ENCODE results near the gene HOXA9. TPM values are rescaled to one million over a fixed set of nuclear protein-coding genes. Genes with fewer than 3 reads are reported as not detected.

HOXA9 gene
- under 1 TPM in 1 of 2 experiments, not detected in 1; 0.19 TPM for total RNA-seq

DNA sequence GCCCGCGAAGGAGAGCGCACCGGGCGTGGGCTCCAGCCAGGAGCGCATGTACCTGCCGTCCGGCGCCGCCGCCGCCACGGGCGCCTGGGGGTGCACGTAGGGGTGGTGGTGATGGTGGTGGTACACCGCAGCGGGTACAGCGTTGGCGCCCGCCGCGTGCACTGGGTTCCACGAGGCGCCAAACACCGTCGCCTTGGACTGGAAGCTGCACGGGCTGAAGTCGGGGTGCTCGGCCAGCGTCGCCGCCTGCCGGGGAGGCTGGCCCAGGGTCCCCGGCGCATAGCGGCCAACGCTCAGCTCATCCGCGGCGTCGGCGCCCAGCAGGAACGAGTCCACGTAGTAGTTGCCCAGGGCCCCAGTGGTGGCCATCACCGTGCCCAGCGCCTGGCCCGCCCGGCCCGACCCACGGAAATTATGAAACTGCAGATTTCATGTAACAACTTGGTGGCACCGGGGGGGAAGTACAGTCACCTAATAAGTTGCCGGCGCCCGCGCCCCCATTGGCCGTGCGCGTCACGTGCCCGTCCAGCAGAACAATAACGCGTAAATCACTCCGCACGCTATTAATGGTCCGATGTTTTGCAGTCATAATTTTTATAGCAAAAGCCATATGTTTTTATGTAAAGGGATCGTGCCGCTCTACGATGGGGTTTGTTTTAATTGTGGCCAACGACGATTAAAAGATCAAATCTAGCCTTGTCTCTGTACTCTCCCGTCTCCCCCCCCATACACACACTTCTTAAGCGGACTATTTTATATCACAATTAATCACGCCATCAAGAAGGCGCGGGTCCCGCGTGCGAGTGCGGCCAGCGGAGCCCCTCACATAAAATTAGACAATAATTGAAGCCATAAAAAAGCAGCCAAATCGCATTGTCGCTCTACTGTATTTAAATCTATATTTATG, at the start of gene HOXA9:
TSS of gene HOXA9 (minus strand) at position 449 of the 907 bp plus-strand sequence. CDS start at position 369, 80 bp downstream.
- H3K4me3 Mint-ChIP-seq = peak within 1 kb of the TSS; percentile 34
- H3K36me3 Mint-ChIP-seq = peaks cover 2% of the 10 kb centered on the region
- peaks cover 73% of the 10 kb centered on the region for H3K27me3 Mint-ChIP-seq
- ChIA-PET CTCF (interaction anchor here (0.7 to 6.5 kb wide), 4 partner anchors 14 to 478 kb away, joined by 3 to 72 read pairs (median 14); partner anchors contain the start of gene HOXA3), POLR2A (no interaction called here)
- H3K4me1 Mint-ChIP-seq (ENCODE audit: low read depth) = peaks cover 28% of the 10 kb centered on the region
- H3K27ac Mint-ChIP-seq = peak within 1 kb of the TSS; percentile 66
- H3K9me3 Mint-ChIP-seq = no peaks in the 10 kb centered on the region
- intact Hi-C loops (cut with micrococcal nuclease) = loop anchor here (2.0 to 5.0 kb wide), 2 partner anchors 15 to 77 kb away; partner anchors contain the start of gene EVX1
- DNase-seq = no peak

DNA sequence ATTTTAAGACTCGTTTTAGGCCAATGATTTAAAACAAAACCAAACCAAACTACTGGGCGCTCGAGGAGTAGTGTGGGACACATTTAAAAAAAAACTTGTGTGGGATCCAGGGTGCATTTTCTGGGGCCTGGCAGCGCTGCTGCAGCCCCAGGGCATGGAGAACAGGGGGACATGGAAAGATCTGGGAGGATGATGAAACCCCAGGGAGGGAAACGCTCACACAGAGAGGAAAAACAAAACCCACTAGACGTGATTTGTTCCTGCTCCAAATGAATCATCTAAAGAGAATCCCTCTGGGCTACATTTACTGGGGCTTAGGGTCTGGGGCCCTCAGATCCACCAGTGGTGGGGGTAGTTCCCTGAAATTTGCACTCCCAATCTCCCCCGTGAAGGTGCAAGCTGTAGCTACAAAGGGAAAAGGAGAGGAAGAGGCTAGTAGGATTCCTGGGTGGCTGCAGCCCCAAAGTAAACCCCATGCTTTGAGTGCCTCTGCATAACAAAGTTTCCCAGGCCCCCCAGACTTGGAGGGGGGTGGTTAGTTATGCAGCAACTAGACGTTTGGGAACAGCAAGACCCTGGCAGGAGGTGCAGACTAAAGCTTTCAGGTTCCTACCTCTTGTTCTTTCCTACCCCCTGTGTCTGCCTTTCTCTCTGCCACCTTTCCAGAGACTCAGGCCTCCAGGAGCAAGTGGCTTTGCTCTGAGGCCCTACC, 49.1 kb upstream of the HOXA9 start:
- H3K27ac Mint-ChIP-seq = no peak overlapping the region

DNA sequence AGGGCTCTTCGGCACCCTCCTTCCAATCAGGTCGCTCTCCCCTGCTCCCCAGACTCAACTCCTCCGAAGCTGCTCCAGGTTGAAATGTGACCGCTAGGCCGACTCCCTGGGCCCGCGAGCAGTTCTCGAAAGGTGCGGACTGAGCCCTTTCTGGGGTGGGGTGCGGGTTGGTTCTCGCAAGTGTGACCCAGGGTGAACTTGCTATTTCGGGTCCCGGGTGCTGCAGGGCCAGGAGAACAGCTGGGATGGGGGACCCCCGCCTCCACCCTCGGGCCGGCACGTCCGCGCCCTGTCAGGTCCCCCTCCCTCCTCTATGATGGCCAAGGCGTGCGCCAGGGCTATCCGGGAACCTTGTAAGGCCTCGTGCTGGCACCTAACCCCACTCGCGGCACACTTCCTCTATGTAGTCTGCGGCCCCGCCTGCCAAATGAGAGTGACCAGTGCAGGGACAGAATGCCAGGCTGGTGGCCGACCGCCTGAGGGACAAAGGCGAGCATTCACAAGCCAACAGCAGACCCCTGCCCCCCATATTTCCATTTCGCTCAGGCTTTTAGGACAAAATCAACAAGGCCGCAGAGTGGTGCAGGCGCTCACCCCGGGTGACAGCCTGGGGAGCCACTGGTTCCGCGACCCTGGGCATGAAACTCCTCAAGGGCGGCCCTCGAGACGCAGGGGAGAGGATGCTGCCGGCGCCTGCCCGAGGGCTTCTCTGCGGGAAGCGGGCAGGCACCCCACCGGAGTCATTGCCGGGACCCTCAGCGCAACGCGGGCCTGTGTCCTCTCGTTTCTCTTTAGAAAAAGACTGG, 48.3 kb upstream of the HOXA9 start:
- Mint-ChIP-seq H3K27me3 (peaks cover 75% of the 10 kb centered on the region), H3K36me3 (no peaks in the 10 kb centered on the region), H3K9me3 (no peaks in the 10 kb centered on the region), H3K4me3 (no peak overlapping the region), H3K27ac (no peak overlapping the region), H3K4me1 (ENCODE audit: low read depth) (peaks cover 13% of the 10 kb centered on the region)
- intact Hi-C loops (cut with micrococcal nuclease) = loop anchor here (5.0 kb wide), 1 partner anchor 719 kb away; no protein-coding TSS in a partner anchor
- no peak for DNase-seq
- ChIA-PET CTCF (interaction anchor here (0.7 to 1.3 kb wide), 2 partner anchors 9 to 14 kb away, joined by 3 read pairs; no protein-coding TSS in a partner anchor), POLR2A (no interaction called here)

More for the DNA sequence above, 49.1 kb upstream of the HOXA9 start:
- intact Hi-C loops (cut with micrococcal nuclease) = loop anchor here (5.0 kb wide), 1 partner anchor 718 kb away; no protein-coding TSS in a partner anchor
- Mint-ChIP-seq H3K27me3 (peaks cover 73% of the 10 kb centered on the region), H3K4me3 (no peak overlapping the region), H3K9me3 (no peaks in the 10 kb centered on the region), H3K4me1 (ENCODE audit: low read depth) (peaks cover 13% of the 10 kb centered on the region), H3K36me3 (no peaks in the 10 kb centered on the region)
- ChIA-PET CTCF (no interaction called here), POLR2A (no interaction called here)
- DNase-seq = no peak

DNA sequence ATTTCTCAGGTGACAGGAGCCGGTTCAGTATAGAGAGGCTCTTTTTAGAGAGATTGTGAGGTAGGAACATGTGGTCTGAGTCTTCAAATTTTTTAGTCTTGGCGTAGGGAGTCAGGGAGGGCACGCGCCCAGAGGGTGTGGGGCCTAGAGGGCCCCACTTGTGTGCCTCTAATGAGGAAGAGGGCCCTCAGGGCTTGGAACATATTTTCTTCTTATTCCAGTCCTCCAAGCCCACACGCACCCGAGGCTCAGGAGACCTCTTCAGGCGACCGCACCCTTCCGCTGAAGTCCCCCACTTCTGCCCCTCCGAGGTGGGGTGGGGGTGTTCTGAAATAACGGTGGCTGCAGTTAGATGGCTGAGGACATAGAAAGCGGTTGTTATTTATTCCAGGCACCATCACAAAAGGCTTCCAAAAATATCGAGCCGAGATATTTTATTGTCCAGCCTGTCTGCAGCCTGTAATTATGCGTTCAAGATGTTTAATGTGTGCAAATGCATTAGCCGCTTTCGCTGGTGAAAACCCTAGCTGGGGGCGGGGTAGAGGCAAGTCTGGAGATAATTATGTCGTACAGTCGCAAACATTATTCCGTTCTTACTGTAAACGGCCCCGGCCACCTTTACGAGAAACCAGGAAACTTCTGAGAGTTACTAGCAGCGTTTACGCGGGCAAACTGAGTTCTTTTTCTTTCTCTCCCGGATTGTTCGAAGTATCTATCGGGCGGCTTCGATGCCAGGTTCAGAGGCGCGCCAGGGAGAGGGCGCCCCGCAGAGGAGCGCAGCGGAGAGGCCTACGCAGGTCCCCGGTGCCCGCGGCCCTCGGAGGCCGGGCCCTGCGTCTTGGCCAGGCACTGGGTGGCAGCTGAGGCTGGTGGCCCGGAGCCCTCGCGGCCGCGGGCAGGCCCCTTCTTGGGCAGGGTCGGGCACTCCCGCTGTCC, 47.4 kb upstream of the HOXA9 start:
- peaks cover 80% of the 10 kb centered on the region for H3K27me3 Mint-ChIP-seq
- peaks cover 13% of the 10 kb centered on the region for H3K4me1 Mint-ChIP-seq (ENCODE audit: low read depth)
- H3K27ac Mint-ChIP-seq = no peak overlapping the region
- H3K9me3 Mint-ChIP-seq = no peaks in the 10 kb centered on the region
- POLR2A ChIA-PET = no interaction called here
- intact Hi-C loops (cut with micrococcal nuclease) = loop anchor here (5.0 kb wide), 1 partner anchor 720 kb away; no protein-coding TSS in a partner anchor
- no peaks in the 10 kb centered on the region for H3K36me3 Mint-ChIP-seq
- CTCF ChIA-PET = interaction anchor here (0.7 to 1.6 kb wide), 5 partner anchors 9 to 363 kb away, joined by 3 to 8 read pairs (median 3); no protein-coding TSS in a partner anchor
- H3K4me3 Mint-ChIP-seq = no peak overlapping the region
- DNase-seq = no peak

DNA sequence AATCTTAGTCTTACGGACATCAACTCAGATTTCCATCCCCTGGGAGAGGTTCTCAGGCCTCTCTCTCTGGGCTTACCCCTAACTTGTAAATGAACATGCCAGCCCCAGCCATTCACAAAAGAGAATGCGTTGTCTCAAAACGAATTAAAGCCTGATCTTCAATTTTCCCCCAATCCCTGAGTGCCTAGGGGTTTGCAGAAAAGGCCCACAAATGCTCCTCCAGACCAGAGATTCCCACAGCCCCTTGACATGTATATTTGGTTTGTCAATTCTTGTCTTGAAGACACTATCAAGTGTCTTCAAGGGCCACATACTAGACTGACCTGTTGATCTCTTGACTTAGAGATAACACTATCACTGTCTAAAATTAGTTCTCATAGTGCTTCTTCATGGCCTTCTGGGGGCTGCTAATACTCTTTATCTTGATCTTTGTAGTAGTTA, 46.4 kb upstream of the HOXA9 start:
- peaks cover 13% of the 10 kb centered on the region for H3K4me1 Mint-ChIP-seq (ENCODE audit: low read depth)
- DNase-seq = no peak
- H3K36me3 Mint-ChIP-seq = no peaks in the 10 kb centered on the region
- no peaks in the 10 kb centered on the region for H3K9me3 Mint-ChIP-seq
- intact Hi-C loops (cut with micrococcal nuclease) = loop anchor here (2.0 to 5.0 kb wide), 3 partner anchors 365 to 809 kb away; no protein-coding TSS in a partner anchor
- H3K4me3 Mint-ChIP-seq = no peak overlapping the region
- H3K27ac Mint-ChIP-seq = no peak overlapping the region
- H3K27me3 Mint-ChIP-seq = peaks cover 84% of the 10 kb centered on the region
- ChIA-PET POLR2A (no interaction called here), CTCF (interaction anchor here (0.9 to 2.9 kb wide), 11 partner anchors 14 to 885 kb away, joined by 3 to 11 read pairs (median 3); no protein-coding TSS in a partner anchor)

DNA sequence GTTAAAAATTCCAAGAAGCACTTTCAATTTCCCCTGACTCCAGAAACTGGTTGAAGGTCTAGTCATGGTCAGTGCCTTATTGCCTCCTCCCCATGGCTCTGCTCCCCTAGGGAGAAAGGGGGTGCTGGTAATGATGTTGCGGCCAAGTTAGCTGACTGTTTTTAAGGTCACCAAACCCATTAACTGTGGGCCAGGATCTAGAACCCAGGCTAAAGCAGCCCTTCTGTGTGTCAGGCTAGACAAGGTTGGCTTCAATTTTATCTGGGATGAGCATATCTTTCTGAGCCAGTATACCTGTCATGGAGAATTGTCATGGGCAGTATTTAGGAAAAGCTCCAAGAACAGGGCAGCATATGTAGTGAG, 45.7 kb upstream of the HOXA9 start:
- DNase-seq = no peak
- no peak overlapping the region for H3K4me3 Mint-ChIP-seq
- peaks cover 13% of the 10 kb centered on the region for H3K4me1 Mint-ChIP-seq (ENCODE audit: low read depth)
- intact Hi-C loops (cut with micrococcal nuclease) = loop anchor here (2.0 to 5.0 kb wide), 3 partner anchors 366 to 810 kb away; no protein-coding TSS in a partner anchor
- no peaks in the 10 kb centered on the region for H3K9me3 Mint-ChIP-seq
- CTCF ChIA-PET = interaction anchor here (0.6 to 2.9 kb wide), 15 partner anchors 13 to 886 kb away, joined by 3 to 15 read pairs (median 5); partner anchors contain the start of gene EVX1
- H3K36me3 Mint-ChIP-seq = no peaks in the 10 kb centered on the region
- no peak overlapping the region for H3K27ac Mint-ChIP-seq
- POLR2A ChIA-PET = no interaction called here
- peaks cover 86% of the 10 kb centered on the region for H3K27me3 Mint-ChIP-seq

DNA sequence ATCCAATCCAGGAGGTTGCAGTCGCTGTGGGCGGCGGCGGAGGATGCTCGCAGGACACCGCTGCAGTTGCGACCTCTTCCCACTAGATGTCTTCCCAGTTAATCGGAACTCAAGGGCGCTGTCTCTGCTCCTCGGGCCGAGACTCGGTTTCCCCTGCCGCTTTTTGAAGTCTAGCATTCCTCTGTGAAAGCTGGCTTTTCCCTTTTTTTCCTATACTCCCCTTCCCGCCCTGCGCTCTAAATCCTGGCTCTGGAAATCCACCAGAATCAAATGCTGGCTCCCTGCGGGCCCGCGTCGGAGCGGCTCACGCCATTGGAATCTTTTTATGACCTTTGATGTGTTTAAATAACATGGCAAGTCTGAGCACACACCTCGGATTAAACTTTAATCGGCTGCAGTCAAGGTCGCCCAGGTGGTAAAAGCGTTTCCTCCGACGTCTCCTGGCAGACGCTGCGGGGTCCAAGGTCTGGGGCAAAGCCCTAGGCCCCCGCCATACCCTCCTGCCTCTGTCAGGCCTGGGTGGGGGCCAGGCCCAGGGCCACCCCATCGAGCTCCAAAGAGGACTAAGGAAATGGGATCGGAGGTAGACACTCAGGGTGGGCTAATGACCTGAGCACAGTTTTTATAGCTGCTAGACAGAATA, 45.2 kb upstream of the HOXA9 start:
- no peaks in the 10 kb centered on the region for H3K9me3 Mint-ChIP-seq
- ChIA-PET CTCF (interaction anchor here (0.6 to 2.9 kb wide), 19 partner anchors 8 to 886 kb away, joined by 3 to 15 read pairs (median 4); partner anchors contain the start of genes EVX1 and HIBADH), POLR2A (no interaction called here)
- no peak overlapping the region for H3K4me3 Mint-ChIP-seq
- no peak overlapping the region for H3K27ac Mint-ChIP-seq
- peaks cover 86% of the 10 kb centered on the region for H3K27me3 Mint-ChIP-seq
- H3K4me1 Mint-ChIP-seq (ENCODE audit: low read depth) = peaks cover 14% of the 10 kb centered on the region
- H3K36me3 Mint-ChIP-seq = no peaks in the 10 kb centered on the region
- intact Hi-C loops (cut with micrococcal nuclease) = loop anchor here (2.0 to 5.0 kb wide), 3 partner anchors 366 to 810 kb away; no protein-coding TSS in a partner anchor
- DNase-seq = peak; percentile 63

DNA sequence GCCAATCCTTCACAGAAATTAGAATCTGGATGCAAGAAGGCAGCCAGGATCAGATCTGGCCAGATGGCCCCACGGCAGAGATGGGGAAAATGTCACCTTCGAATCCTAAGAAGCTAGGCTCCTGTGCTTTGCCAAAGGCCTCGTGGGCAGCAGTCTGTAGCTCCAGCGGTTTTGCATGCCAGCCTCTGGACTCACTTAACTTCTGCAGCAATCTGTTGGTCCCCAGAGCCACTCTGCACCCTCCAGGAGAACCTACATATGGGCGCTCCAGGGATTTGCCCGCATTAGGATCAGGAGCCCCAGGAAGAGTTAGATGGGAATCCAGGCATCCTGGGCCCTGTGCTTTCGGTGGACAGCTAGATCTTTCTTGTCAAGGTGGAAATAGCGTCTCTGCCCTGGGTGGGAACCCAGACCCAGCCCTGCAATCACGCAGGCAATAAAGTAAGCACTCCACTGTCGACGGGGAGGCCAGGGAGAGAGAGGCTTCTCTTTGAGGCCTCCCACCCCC, 44.6 kb upstream of the HOXA9 start:
- CTCF ChIA-PET = interaction anchor here (0.6 to 2.9 kb wide), 15 partner anchors 8 to 887 kb away, joined by 3 to 15 read pairs (median 5); partner anchors contain the start of genes EVX1 and HIBADH

DNA sequence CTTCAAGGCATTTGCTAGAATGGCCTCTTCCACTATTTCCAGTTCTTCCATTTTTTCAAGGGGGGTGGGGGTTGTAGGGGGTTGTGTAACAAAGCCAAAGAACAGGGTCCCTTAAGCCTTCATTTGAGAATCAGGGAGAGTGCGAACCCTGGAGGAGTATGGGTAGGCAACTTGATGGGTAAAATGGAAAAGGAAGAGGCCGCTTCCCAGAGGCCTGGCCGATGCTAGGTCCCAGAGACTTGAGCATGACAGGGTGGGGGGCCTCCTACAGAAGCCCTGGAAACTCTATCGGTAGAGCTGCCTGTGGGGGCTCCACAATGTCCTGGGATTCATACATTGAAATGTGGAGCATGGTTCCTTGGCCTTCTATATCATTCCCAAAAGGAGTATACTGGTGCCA, 43.7 kb upstream of the HOXA9 start:
- DNase-seq = no peak
- Mint-ChIP-seq H3K4me1 (ENCODE audit: low read depth) (peaks cover 22% of the 10 kb centered on the region), H3K27ac (no peak overlapping the region), H3K27me3 (peaks cover 89% of the 10 kb centered on the region), H3K36me3 (no peaks in the 10 kb centered on the region), H3K9me3 (no peaks in the 10 kb centered on the region), H3K4me3 (no peak overlapping the region)
- POLR2A ChIA-PET = no interaction called here
- CTCF ChIA-PET = interaction anchor here (0.6 to 2.9 kb wide), 10 partner anchors 9 to 888 kb away, joined by 3 to 11 read pairs (median 4); no protein-coding TSS in a partner anchor
- intact Hi-C loops (cut with micrococcal nuclease) = no loop called here

More for the DNA sequence above, 44.6 kb upstream of the HOXA9 start:
- no peak for DNase-seq
- Mint-ChIP-seq H3K4me3 (no peak overlapping the region), H3K4me1 (ENCODE audit: low read depth) (peaks cover 18% of the 10 kb centered on the region), H3K9me3 (no peaks in the 10 kb centered on the region), H3K36me3 (no peaks in the 10 kb centered on the region), H3K27me3 (peaks cover 87% of the 10 kb centered on the region), H3K27ac (no peak overlapping the region)
- intact Hi-C loops (cut with micrococcal nuclease) = loop anchor here (2.0 to 5.0 kb wide), 3 partner anchors 367 to 811 kb away; no protein-coding TSS in a partner anchor
- POLR2A ChIA-PET = no interaction called here
